ENCODE data around the gene TMPRSS5.

- no peak for TF ChIP-seq GATA2 (IDR thresholded peaks at IDR 0.05; ENCODE audit: low read depth, low read length)
- TF ChIP-seq GATA3 (IDR thresholded peaks at IDR 0.05; ENCODE audit: low read depth, low read length): no peak
Measured at GRCh38 chr11:113675003-113675561, 31.0 kb downstream of the TMPRSS5 start.
